ENCODE data around the gene MAML2. TPM values are rescaled to one million over a fixed set of nuclear protein-coding genes. Genes with fewer than 3 reads are reported as not detected.

The MAML2 gene
- total RNA-seq, 2 experiments from 2014 or later = 19.2 to 19.3 TPM

GRCh38 chr11:96012086-96012824 is 330.7 kb downstream of the MAML2 start:
- H3K27ac Mint-ChIP-seq = no peak overlapping the region
- no peaks in the 10 kb centered on the region for H3K27me3 Mint-ChIP-seq
- peak; percentile 26 for DNase-seq
- H3K4me1 Mint-ChIP-seq = peaks cover 45% of the 10 kb centered on the region
- no peaks in the 10 kb centered on the region for H3K9me3 Mint-ChIP-seq
- CTCF ChIA-PET = interaction anchor here (0.7 to 2.7 kb wide), 5 partner anchors 50 to 382 kb away, joined by 3 to 17 read pairs (median 3); partner anchors contain the start of genes CCDC82, JRKL and MAML2
- no peak overlapping the region for H3K4me3 Mint-ChIP-seq
- no peaks in the 10 kb centered on the region for H3K36me3 Mint-ChIP-seq (ENCODE audit: low read depth)
- POLR2A ChIA-PET = interaction anchor here (0.7 to 3.2 kb wide), 3 partner anchors 222 to 244 kb away, joined by 3 to 13 read pairs (median 3); partner anchors contain the start of genes CEP57 and FAM76B

DNA sequence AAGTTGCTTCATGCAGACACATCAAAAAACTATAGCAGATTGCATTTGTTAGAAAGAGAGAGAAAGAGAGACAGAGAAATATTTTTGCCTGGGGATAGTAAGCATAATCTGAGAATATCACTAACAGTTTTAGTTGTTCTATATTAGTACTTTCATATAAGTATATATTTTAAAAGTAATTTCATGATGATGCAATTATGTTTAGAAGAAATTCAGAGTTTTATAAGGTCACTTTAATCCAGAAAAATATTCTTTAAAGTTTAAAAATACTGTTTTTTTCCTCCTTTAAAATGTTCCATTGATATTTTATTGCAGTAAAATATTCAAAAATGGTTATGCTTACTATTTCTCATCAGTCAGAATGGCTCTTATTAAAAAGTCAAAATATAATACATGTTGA is 332.3 kb downstream of the MAML2 start:
- no peak overlapping the region for H3K27ac Mint-ChIP-seq
- no peak for DNase-seq
- H3K9me3 Mint-ChIP-seq = no peaks in the 10 kb centered on the region
- H3K4me1 Mint-ChIP-seq = peaks cover 39% of the 10 kb centered on the region
- POLR2A ChIA-PET = no interaction called here
- H3K36me3 Mint-ChIP-seq (ENCODE audit: low read depth) = no peaks in the 10 kb centered on the region
- no peaks in the 10 kb centered on the region for H3K27me3 Mint-ChIP-seq
- no peak overlapping the region for H3K4me3 Mint-ChIP-seq
- CTCF ChIA-PET = no interaction called here

DNA sequence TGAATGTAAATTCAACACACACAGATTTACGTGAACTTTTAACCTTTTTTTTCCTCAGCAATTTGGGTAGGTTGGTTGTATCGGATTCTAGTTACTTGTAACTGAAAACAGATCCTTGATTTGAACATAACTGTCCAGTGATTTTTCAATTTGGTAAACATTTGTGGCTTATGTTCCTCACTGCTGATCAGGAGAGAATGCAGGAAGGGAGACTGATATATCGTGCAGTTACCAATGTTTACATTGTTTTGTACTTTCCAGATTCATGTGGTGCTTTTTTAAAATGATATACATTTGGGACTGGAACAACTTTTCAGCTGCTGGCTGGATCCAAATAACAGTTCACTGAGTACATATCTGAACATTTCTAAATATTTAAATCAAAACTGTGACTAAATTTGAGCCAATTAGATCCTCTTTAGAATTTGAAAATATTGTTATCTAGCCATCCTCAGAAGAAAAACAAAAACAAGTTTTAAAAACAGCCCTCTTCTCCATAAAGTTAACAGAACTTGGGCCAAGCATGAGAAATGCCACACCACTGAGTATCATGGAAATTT is 334.8 kb downstream of the MAML2 start:
- Mint-ChIP-seq H3K36me3 (ENCODE audit: low read depth) (peaks cover 3% of the 10 kb centered on the region), H3K4me1 (peaks cover 15% of the 10 kb centered on the region), H3K4me3 (no peak overlapping the region), H3K9me3 (no peaks in the 10 kb centered on the region), H3K27me3 (no peaks in the 10 kb centered on the region), H3K27ac (no peak overlapping the region)
- CTCF ChIA-PET = no interaction called here
- DNase-seq = no peak
- POLR2A ChIA-PET = no interaction called here

- H3K4me3 Mint-ChIP-seq = no peak overlapping the region
- POLR2A ChIA-PET = no interaction called here
- H3K9me3 Mint-ChIP-seq = peaks cover 5% of the 10 kb centered on the region
- no peaks in the 10 kb centered on the region for H3K27me3 Mint-ChIP-seq
- H3K4me1 Mint-ChIP-seq = no peaks in the 10 kb centered on the region
- CTCF ChIA-PET = no interaction called here
- DNase-seq = no peak
- H3K36me3 Mint-ChIP-seq (ENCODE audit: low read depth) = peaks cover 10% of the 10 kb centered on the region
- H3K27ac Mint-ChIP-seq = no peak overlapping the region
These were observed 337.0 kb downstream of the MAML2 start for GRCh38 chr11:96006037-96006436.

DNA sequence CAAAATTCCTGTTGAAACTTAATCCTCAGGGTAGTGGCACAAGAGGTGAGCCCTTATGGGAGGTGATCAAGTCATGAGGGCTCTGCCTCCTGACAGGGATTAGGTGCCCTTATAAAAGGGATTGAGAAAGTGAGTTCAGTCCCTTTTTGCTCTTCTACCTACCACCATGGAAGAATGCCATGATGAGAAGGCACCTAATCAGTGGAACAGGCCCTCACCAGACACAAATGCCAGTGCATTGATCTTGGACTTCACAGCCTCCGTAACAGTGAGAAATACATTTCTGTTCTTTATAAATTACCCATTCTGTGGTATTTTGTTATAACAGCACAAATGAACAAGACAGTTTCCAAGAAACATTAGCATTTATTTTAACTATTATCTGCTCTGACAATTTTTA is 338.1 kb downstream of the MAML2 start:
- H3K27me3 Mint-ChIP-seq = no peaks in the 10 kb centered on the region
- peaks cover 10% of the 10 kb centered on the region for H3K36me3 Mint-ChIP-seq (ENCODE audit: low read depth)
- peaks cover 5% of the 10 kb centered on the region for H3K9me3 Mint-ChIP-seq
- DNase-seq = no peak
- ChIA-PET POLR2A (no interaction called here), CTCF (no interaction called here)
- no peaks in the 10 kb centered on the region for H3K4me1 Mint-ChIP-seq
- no peak overlapping the region for H3K4me3 Mint-ChIP-seq
- H3K27ac Mint-ChIP-seq = no peak overlapping the region

DNA sequence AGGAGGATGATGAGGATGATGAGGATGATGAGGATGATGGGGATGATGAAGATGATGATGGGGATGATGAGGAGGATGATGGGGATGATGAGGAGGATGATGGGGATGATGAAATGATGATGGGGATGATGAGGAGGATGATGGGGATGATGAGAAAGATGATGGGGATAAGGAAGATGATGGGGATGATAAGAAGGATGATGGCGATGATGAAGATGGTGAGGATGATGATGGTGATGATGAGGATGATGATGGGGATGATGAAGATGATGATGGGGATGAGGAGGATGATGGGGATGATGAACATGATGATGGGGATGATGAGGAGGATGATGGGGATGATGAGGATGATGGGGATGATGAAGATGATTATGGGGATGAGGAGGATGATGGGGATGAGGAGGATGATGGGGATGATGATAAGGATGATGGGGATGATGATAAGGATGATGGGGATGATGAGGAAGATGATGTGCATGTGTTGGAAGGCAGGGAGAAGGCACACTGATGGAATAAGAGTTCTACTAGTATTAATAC is 340.2 kb downstream of the MAML2 start:
- DNase-seq = no peak
- Mint-ChIP-seq H3K4me1 (no peaks in the 10 kb centered on the region), H3K27ac (no peak overlapping the region), H3K4me3 (no peak overlapping the region), H3K9me3 (peaks cover 5% of the 10 kb centered on the region), H3K27me3 (no peaks in the 10 kb centered on the region), H3K36me3 (ENCODE audit: low read depth) (peaks cover 10% of the 10 kb centered on the region)
- ChIA-PET CTCF (interaction anchor here (1.0 kb wide), 1 partner anchor 11 kb away, joined by 3 read pairs; no protein-coding TSS in a partner anchor), POLR2A (no interaction called here)

- H3K4me3 Mint-ChIP-seq = no peak overlapping the region
- ChIA-PET CTCF (no interaction called here), POLR2A (no interaction called here)
- H3K36me3 Mint-ChIP-seq (ENCODE audit: low read depth) = peaks cover 10% of the 10 kb centered on the region
- no peak for DNase-seq
- no peaks in the 10 kb centered on the region for H3K27me3 Mint-ChIP-seq
- peaks cover 5% of the 10 kb centered on the region for H3K9me3 Mint-ChIP-seq
- H3K4me1 Mint-ChIP-seq = no peaks in the 10 kb centered on the region
- H3K27ac Mint-ChIP-seq = no peak overlapping the region
These were observed 340.7 kb downstream of the MAML2 start for GRCh38 chr11:96002339-96002738.

GRCh38 chr11:96001037-96001436 is 342.0 kb downstream of the MAML2 start:
- H3K9me3 Mint-ChIP-seq = peaks cover 5% of the 10 kb centered on the region
- ChIA-PET POLR2A (no interaction called here), CTCF (interaction anchor here (0.7 kb wide), 2 partner anchors 9 to 54 kb away, joined by 3 read pairs; no protein-coding TSS in a partner anchor)
- DNase-seq = no peak
- H3K27ac Mint-ChIP-seq = no peak overlapping the region
- H3K4me3 Mint-ChIP-seq = no peak overlapping the region
- peaks cover 10% of the 10 kb centered on the region for H3K36me3 Mint-ChIP-seq (ENCODE audit: low read depth)
- H3K4me1 Mint-ChIP-seq = no peaks in the 10 kb centered on the region
- no peaks in the 10 kb centered on the region for H3K27me3 Mint-ChIP-seq

DNA sequence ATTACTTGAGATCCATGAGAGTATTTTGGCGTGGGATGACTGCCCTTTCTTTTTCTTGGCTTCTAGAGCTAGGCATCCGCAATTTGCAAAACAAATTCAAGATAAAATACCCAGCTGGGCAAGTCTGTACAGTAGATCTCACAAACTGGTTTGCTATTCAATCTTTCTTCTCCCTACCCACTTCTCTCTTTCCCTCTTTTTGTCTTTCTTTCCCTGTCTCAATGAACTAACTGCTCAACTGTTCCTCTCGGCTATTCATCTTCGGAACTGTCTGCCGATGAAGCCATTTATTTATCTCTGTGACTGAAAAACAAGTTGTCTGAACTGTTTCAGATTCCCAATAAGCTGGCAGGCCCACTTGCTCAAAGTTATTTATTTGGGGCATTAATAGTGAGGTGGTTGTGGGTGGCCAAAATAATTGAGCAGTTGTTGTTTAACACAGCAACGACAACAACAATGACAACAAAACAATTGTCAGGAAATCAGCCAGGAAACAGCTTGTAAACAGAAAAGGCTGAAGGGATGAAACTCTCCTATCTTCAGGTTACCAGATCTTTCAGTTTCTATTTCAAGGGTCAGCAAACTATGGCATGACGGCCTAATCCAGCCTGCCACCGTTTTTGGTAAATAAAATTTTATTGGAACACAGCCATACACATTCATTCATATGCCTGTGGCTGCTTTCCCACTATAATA is 343.1 kb downstream of the MAML2 start:
- H3K4me3 Mint-ChIP-seq = no peak overlapping the region
- no peaks in the 10 kb centered on the region for H3K27me3 Mint-ChIP-seq

GRCh38 chr11:95996621-95997235 is 346.3 kb downstream of the MAML2 start:
- no peak overlapping the region for H3K27ac Mint-ChIP-seq

More for the DNA sequence above, 343.1 kb downstream of the MAML2 start:
- Mint-ChIP-seq H3K27ac (no peak overlapping the region), H3K9me3 (peaks cover 5% of the 10 kb centered on the region), H3K36me3 (ENCODE audit: low read depth) (peaks cover 8% of the 10 kb centered on the region), H3K4me1 (no peaks in the 10 kb centered on the region)
- POLR2A ChIA-PET = no interaction called here
- no peak for DNase-seq
- CTCF ChIA-PET = interaction anchor here (0.6 kb wide), 1 partner anchor 121 kb away, joined by 3 read pairs; no protein-coding TSS in a partner anchor

GRCh38 chr11:95994329-95994728 is 348.7 kb downstream of the MAML2 start:
- H3K27me3 Mint-ChIP-seq = no peaks in the 10 kb centered on the region
- no peak overlapping the region for H3K4me3 Mint-ChIP-seq
- H3K36me3 Mint-ChIP-seq (ENCODE audit: low read depth) = peaks cover 24% of the 10 kb centered on the region
- DNase-seq = no peak
- peaks cover 10% of the 10 kb centered on the region for H3K4me1 Mint-ChIP-seq
- ChIA-PET POLR2A (interaction anchor here (0.6 to 1.3 kb wide), 2 partner anchors 20 to 1547 kb away, joined by 3 read pairs; no protein-coding TSS in a partner anchor), CTCF (interaction anchor here (0.7 kb wide), 2 partner anchors 61 to 279 kb away, joined by 3 to 5 read pairs; no protein-coding TSS in a partner anchor)
- no peaks in the 10 kb centered on the region for H3K9me3 Mint-ChIP-seq
- H3K27ac Mint-ChIP-seq = no peak overlapping the region

More at GRCh38 chr11:95996621-95997235, 346.3 kb downstream of the MAML2 start:
- Mint-ChIP-seq H3K9me3 (no peaks in the 10 kb centered on the region), H3K27me3 (no peaks in the 10 kb centered on the region), H3K36me3 (ENCODE audit: low read depth) (peaks cover 8% of the 10 kb centered on the region), H3K4me1 (peaks cover 4% of the 10 kb centered on the region), H3K4me3 (no peak overlapping the region)
- ChIA-PET CTCF (no interaction called here), POLR2A (no interaction called here)
- no peak for DNase-seq

- peaks cover 30% of the 10 kb centered on the region for H3K36me3 Mint-ChIP-seq (ENCODE audit: low read depth)
- no peaks in the 10 kb centered on the region for H3K27me3 Mint-ChIP-seq
- H3K27ac Mint-ChIP-seq = no peak overlapping the region
- POLR2A ChIA-PET = no interaction called here
- no peak overlapping the region for H3K4me3 Mint-ChIP-seq
- H3K9me3 Mint-ChIP-seq = no peaks in the 10 kb centered on the region
- peaks cover 10% of the 10 kb centered on the region for H3K4me1 Mint-ChIP-seq
- CTCF ChIA-PET = interaction anchor here (0.7 kb wide), 1 partner anchor 62 kb away, joined by 3 read pairs; no protein-coding TSS in a partner anchor
- no peak for DNase-seq
These were observed 349.3 kb downstream of the MAML2 start for GRCh38 chr11:95993438-95994298.

Measured in activated CD4-positive, alpha-beta memory T cell treated with anti-CD3 and anti-CD28 coated beads, Interleukin-2, amount 10 ng/mL, durations not matched to agents 7 days and 5 days (primary cell).